GM12878 (cell line): ENCODE data around the gene NKX1-1. TPM values are rescaled to one million over a fixed set of nuclear protein-coding genes. Genes with fewer than 3 reads are reported as not detected.
"Not testable (repeated sequence)": the region's sequence is repeated elsewhere in the genome, so short reads cannot be mapped to it uniquely, and the experiment has no call there.

Source experiments
- ATAC-seq: fragments of 200-7000 bp; cut with Tn5 transposase; 3 replicates; pipeline ENCODE4 v1.9.1; 2020; ENCODE audit warnings: mild to moderate bottlenecking, moderate library complexity
- BruUV-seq: library from RNA; stranded (reverse); fragments of 400-500 nt; replicated peaks from 2 replicates; lab custom pipeline; 2021; lab: Mats Ljungman, UMichigan
- CTCF ChIA-PET: fragments of 300-600 bp; sonication (Branson Sonifier 250); formaldehyde crosslinking; extraction: SDS; loops from one replicate; lab custom pipeline; 2021; ENCODE audit warnings: inconsistent platforms; lab: Yijun Ruan, JAX
- POLR2A ChIA-PET: fragments of 350-600 bp; formaldehyde crosslinking; extraction: SDS; loops from one replicate; lab custom pipeline; 2021; ENCODE audit warnings: inconsistent platforms; lab: Charles Lee
- RAD21 ChIA-PET: fragments of 300-600 bp; sonication (Branson Sonifier 250); formaldehyde crosslinking; loops from one replicate; lab custom pipeline; 2023; ENCODE audit warnings: antibody characterized with exemption; ENCODE audit not compliant: unreplicated experiment; lab: Charles Lee
- SMC1A ChIA-PET: fragments of 300-600 bp; sonication (Branson Sonifier 250); formaldehyde crosslinking; loops from one replicate; lab custom pipeline; 2023; ENCODE audit not compliant: unreplicated experiment, uncharacterized antibody; lab: Charles Lee
- DNase-seq: peaks from one replicate; pipeline ENCODE4 v3.0.0-alpha.2; 2011; ENCODE audit warnings: low read depth, low spot score
- FAIRE-seq: peaks from 3 replicates; lab custom pipeline; 2011; peaks lifted over from hg19 to GRCh38; lab: Jason Lieb, UNC
- H2AFZ ChIP-seq: 2 replicates; pipeline ENCODE4 v1.6.0; 2011; ENCODE audit warnings: low read depth, low read length, control low read depth; ENCODE audit not compliant: control insufficient read depth
- H3K27ac ChIP-seq: 2 replicates; pipeline ENCODE4 v1.5.1; 2011; ENCODE audit warnings: control low read depth; ENCODE audit not compliant: control insufficient read depth, insufficient read depth
- H3K27me3 ChIP-seq, 2 experiments: replicated peaks in 1 of 2; 2 replicates each; pipeline versions ENCODE4 v1.6.0 to v1.6.1; 2011; ENCODE audit warnings: low read length in 1 of 2; ENCODE audit not compliant: control insufficient read depth in 2 of 2, insufficient read depth in 2 of 2
- H3K36me3 ChIP-seq, 2 experiments: 2 replicates each; pipeline ENCODE4 v1.5.1; 2011; ENCODE audit warnings: low read length in 1 of 2; ENCODE audit not compliant: control insufficient read depth in 2 of 2, insufficient read depth in 2 of 2
- H3K4me1 ChIP-seq: 2 replicates; pipeline ENCODE4 v1.6.1; 2011; ENCODE audit warnings: mild to moderate bottlenecking, low read length, moderate library complexity, mixed read lengths; ENCODE audit not compliant: control insufficient read depth, insufficient read depth
- H3K4me2 ChIP-seq: 2 replicates; pipeline ENCODE4 v1.6.0; 2011; ENCODE audit warnings: control low read depth; ENCODE audit not compliant: control insufficient read depth, insufficient read depth
- H3K4me3 ChIP-seq: fragments of 200-600 bp; sonication (generic); 2 replicates; pipeline ENCODE4 v1.5.1; 2016
- H3K79me2 ChIP-seq: 2 replicates; pipeline ENCODE4 v1.6.0; 2011; ENCODE audit warnings: low read length; ENCODE audit not compliant: control insufficient read depth, insufficient read depth
- H3K9ac ChIP-seq: 2 replicates; pipeline ENCODE4 v1.8.0; 2011; ENCODE audit warnings: low read length, control low read depth, mixed read lengths; ENCODE audit not compliant: control insufficient read depth, insufficient read depth
- H3K9me3 ChIP-seq: replicated peaks from 3 replicates; pipeline ENCODE4 v1.5.1; 2011; ENCODE audit warnings: mild to moderate bottlenecking, low read length; ENCODE audit not compliant: control insufficient read depth, insufficient read depth
- H4K20me1 ChIP-seq: 2 replicates; pipeline ENCODE4 v1.6.0; 2011; ENCODE audit not compliant: control insufficient read depth, insufficient read depth
- FOXK2 ChIP-seq: fragments of 450-650 bp; IDR thresholded peaks from 2 replicates; pipeline ENCODE4 v1.6.1; 2017; ENCODE audit warnings: mild to moderate bottlenecking, moderate library complexity
- MYB ChIP-seq: fragments of 150-350 bp; IDR thresholded peaks from 2 replicates; pipeline ENCODE4 v1.6.1; 2014; ENCODE audit warnings: mild to moderate bottlenecking, low read depth, low read length, borderline replicate concordance
- WGBS: methylation state at CpG from one replicate; pipeline ENCODE4 v1.1.6; 2016; ENCODE audit warnings: low lambda C conversion rate; ENCODE audit not compliant: insufficient replicate concordance, insufficient coverage; ENCODE audit errors: missing lambda C conversion rate; 5-methylcytosine and 5-hydroxymethylcytosine counted together
- in situ Hi-C: fragments of 300-500 bp; cut with MboI; formaldehyde crosslinking; loops from 9 replicates; pipeline ENCODE4 v1.14.3; 2018; ENCODE audit warnings: mixed read lengths
- intact Hi-C: fragments of 100-400 bp; cut with micrococcal nuclease; formaldehyde crosslinking; loops from one replicate; pipeline ENCODE4 v1.14.2; 2022; ENCODE audit not compliant: unreplicated experiment
- polyA plus RNA-seq, 11 experiments: library from polyadenylated mRNA; depleted of rRNA in 4 of 11; unstranded in 6 of 11; stranded (reverse) in 5 of 11; fragments of >200 nt; fragmentation: Nextera tagmentation in 4 of 11; fragmentation: Illumina TruSeq in 1 of 11; extraction: Ambion mirVana in 4 of 11; extraction: Trizol in 1 of 11; gene quantifications; 1 replicate in 1 of 11; 2 replicates in 10 of 11; pipeline versions ENCODE4 v1.2.1 to v1.2.3, GENCODE V29; 2011 to 2016; ENCODE audit warnings: inconsistent platforms in 2 of 11, missing spikeins in 2 of 11, low read depth in 1 of 11
- total RNA-seq, 4 experiments: library from RNA; depleted of rRNA in 3 of 4; stranded (reverse); fragments of >200 nt in 3 of 4; fragmentation: Illumina TruSeq in 1 of 4; extraction: Trizol in 1 of 4; gene quantifications; 2 replicates each; pipeline versions ENCODE4 v1.2.1 to v1.2.3, GENCODE V29; 2013 to 2021
- TF ChIP-seq, protein P1 (sequence below): fragments of 450-650 bp; IDR thresholded peaks from 2 replicates; pipeline ENCODE4 v1.6.1; 2014; ENCODE audit warnings: mild to moderate bottlenecking

Gene NKX1-1
- total and polyA plus RNA-seq, 10 of the 15 experiments (the other 5 are each of a cell fraction or from before 2014, with no cell fraction given) = not detected

DNA sequence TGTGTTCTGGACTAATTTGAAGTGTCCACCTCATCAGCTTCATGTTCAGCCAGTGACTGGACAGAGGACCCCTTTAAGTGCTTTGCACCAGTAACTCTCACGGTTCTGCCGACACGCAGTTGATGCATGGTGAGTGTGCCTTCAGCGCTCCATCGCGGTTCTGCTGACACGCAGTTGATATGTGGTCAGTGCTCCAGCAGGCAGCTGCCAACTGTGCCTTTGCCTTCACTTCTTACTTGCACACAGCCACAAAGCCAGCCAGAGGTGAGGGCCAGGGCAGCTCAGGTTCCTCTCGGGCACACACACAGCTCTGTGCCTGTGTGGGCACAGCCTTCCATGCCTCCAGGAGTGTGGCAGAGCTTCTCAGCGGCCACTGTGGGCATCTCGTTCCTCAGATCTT is 12.4 kb downstream of the NKX1-1 start:
- H3K27me3 ChIP-seq = no peaks in the 10 kb centered on the region
- no peak overlapping the region for H3K9ac ChIP-seq
- no peak overlapping the region for H2AFZ ChIP-seq
- H3K4me3 ChIP-seq = no peak overlapping the region
- H3K4me2 ChIP-seq = no peak overlapping the region
- DNase-seq = no peak
- TF ChIP-seq, protein P1, sequence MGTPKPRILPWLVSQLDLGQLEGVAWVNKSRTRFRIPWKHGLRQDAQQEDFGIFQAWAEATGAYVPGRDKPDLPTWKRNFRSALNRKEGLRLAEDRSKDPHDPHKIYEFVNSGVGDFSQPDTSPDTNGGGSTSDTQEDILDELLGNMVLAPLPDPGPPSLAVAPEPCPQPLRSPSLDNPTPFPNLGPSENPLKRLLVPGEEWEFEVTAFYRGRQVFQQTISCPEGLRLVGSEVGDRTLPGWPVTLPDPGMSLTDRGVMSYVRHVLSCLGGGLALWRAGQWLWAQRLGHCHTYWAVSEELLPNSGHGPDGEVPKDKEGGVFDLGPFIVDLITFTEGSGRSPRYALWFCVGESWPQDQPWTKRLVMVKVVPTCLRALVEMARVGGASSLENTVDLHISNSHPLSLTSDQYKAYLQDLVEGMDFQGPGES = no peak
- TF ChIP-seq FOXK2 = no peak
- TF ChIP-seq MYB = no peak
- in situ Hi-C loops (no loop called here), intact Hi-C loops (no loop called here)
- H3K4me1 ChIP-seq = no peaks in the 10 kb centered on the region
- 97% methylated on average over 10 of the region's 10 CpGs for WGBS
- BruUV-seq = TSS peak; percentile 51
- FAIRE-seq = no peak
- ChIA-PET POLR2A (no interaction called here), CTCF (no interaction called here), RAD21 (no interaction called here), SMC1A (no interaction called here)
- H3K9me3 ChIP-seq = peaks cover 11% of the 10 kb centered on the region
- H3K27ac ChIP-seq = no peak overlapping the region
- no peak for ATAC-seq
- no peaks in the 10 kb centered on the region for H3K79me2 ChIP-seq
- H3K36me3 ChIP-seq = no peaks in the 10 kb centered on the region; a peak in 1 of 4 replicates
- H4K20me1 ChIP-seq = no peaks in the 10 kb centered on the region

DNA sequence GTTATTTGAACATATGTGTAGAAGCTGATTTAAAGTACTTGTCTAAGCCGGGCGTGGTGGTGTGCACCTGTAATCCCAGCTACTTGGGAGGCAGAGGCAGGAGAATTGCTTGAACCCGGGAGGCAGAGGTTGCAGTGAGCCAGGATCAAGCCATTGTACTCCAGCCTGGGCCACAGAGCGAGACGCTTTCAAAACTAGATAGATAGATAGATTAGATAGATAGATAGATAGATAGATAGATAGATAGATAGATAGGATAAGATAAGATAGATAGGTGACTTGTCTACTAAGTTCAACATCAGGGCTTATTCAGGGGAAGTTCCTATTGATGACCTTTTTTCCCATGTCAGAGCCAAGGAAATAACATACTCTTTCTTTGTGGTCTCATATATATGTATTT is 12.9 kb downstream of the NKX1-1 start:
- CTCF ChIA-PET = not testable (repeated sequence)

More for the DNA sequence above, 12.9 kb downstream of the NKX1-1 start:
- H3K4me3 ChIP-seq, H3K4me1 ChIP-seq, H3K9ac ChIP-seq, H2AFZ ChIP-seq, H3K79me2 ChIP-seq, H4K20me1 ChIP-seq, H3K27me3 ChIP-seq, ATAC-seq, BruUV-seq, in situ Hi-C loops, intact Hi-C loops, DNase-seq, H3K4me2 ChIP-seq, RAD21 ChIA-PET, FAIRE-seq, POLR2A ChIA-PET, SMC1A ChIA-PET, H3K27ac ChIP-seq, H3K36me3 ChIP-seq: not testable (repeated sequence)
- WGBS = 98% methylated on average over 5 of the region's 5 CpGs
- H3K9me3 ChIP-seq = peaks cover 11% of the 10 kb centered on the region
